Esophagus muscularis mucosa (tissue), 4 donors: Measurements from ENCODE around the gene KCNJ6. TPM values are rescaled to one million over a fixed set of nuclear protein-coding genes. Genes with fewer than 3 reads are reported as not detected.

Experiments
- DNase-seq: peaks from one replicate; pipeline ENCODE4 v3.0.0-alpha.2; 2017; ENCODE audit errors: extremely low spot score
- H3K27ac ChIP-seq, 4 donors: fragments of 200-600 bp; sonication (generic); replicated peaks in 1 of 4; 1 replicate in 3 of 4; 2 replicates in 1 of 4; pipeline ENCODE4 v1.5.1; 2016 to 2019; ENCODE audit warnings: mild to moderate bottlenecking in 1 of 4
- H3K27me3 ChIP-seq, 4 donors: fragments of 200-600 bp; sonication (generic); one replicate each; pipeline versions ENCODE4 v1.5.1 to v1.6.0; 2016 to 2019
- H3K36me3 ChIP-seq, 4 donors: fragments of 200-600 bp; sonication (generic); one replicate each; pipeline ENCODE4 v1.5.1; 2016 to 2019
- H3K4me1 ChIP-seq, 4 donors: fragments of 200-600 bp; sonication (generic); one replicate each; pipeline ENCODE4 v1.5.1; 2016 to 2019
- H3K4me3 ChIP-seq, 4 donors: fragments of 200-600 bp; sonication (generic); 1 replicate in 2 of 4; 2 replicates in 2 of 4; pipeline ENCODE4 v1.5.1; 2016 to 2019; ENCODE audit warnings: mild to moderate bottlenecking in 4 of 4, moderate library complexity in 1 of 4
- H3K9me3 ChIP-seq, 4 donors: fragments of 200-600 bp; sonication (generic); 1 replicate in 3 of 4; 2 replicates in 1 of 4; pipeline ENCODE4 v1.5.1; 2016 to 2019
- CTCF ChIP-seq, 3 experiments: fragments of 200-600 bp in 2 of 3; fragments of 450-650 bp in 1 of 3; sonication (generic) in 2 of 3; IDR thresholded peaks; one replicate each; pipeline ENCODE4 v1.5.1; 2017 to 2019; ENCODE audit warnings: antibody characterized with exemption in 3 of 3, mild to moderate bottlenecking in 2 of 3, moderate library complexity in 1 of 3
- EP300 ChIP-seq: sonication (generic); formaldehyde crosslinking; IDR thresholded peaks from one replicate; pipeline ENCODE4 v1.6.1; 2017; ENCODE audit warnings: antibody characterized with exemption
- POLR2A ChIP-seq: fragments of 450-650 bp; IDR thresholded peaks from one replicate; pipeline ENCODE4 v1.6.1; 2017; ENCODE audit warnings: antibody characterized with exemption, moderate library complexity, mild to moderate bottlenecking, low read depth
- POLR2AphosphoS5 ChIP-seq, 2 donors: sonication (generic); formaldehyde crosslinking; IDR thresholded peaks; one replicate each; pipeline ENCODE4 v1.6.1; 2017; ENCODE audit warnings: antibody characterized with exemption in 2 of 2
- WGBS: methylation state at CpG from one replicate; pipeline ENCODE4 v1.1.5; 2018; 5-methylcytosine and 5-hydroxymethylcytosine counted together
- intact Hi-C: fragments of 100-400 bp; cut with DNase I; formaldehyde crosslinking; loops from one replicate; pipeline ENCODE4 v1.15.1; 2023
- total RNA-seq, 4 donors: library from RNA; depleted of rRNA; stranded (reverse); fragments of >200 nt; gene quantifications; one replicate each; pipeline versions ENCODE4 v1.1.0 to v1.2.1, GENCODE V29; 2016

The KCNJ6 gene
- total RNA-seq, 4 donors from 2014 or later = under 0.01 TPM; not detected in 2

- intact Hi-C loops = no loop called here
- peaks cover 0 to 27% (median 2%) of the 10 kb centered on the region in 4 donors for H3K27me3 ChIP-seq
- no peaks in the 10 kb centered on the region for H3K4me1 ChIP-seq
- peaks cover 0 to 11% (median 2%) of the 10 kb centered on the region in 4 donors for H3K9me3 ChIP-seq
- no peak for DNase-seq
- no peak for TF ChIP-seq POLR2AphosphoS5 (IDR thresholded peaks at IDR 0.05)
- no peak for TF ChIP-seq EP300
- no peak for TF ChIP-seq POLR2A
- TF ChIP-seq CTCF (IDR thresholded peaks at IDR 0.05) = no peak
- H3K27ac ChIP-seq = no peak overlapping the region
- 76% methylated on average over 1 of the region's 1 CpG for WGBS
- H3K4me3 ChIP-seq = no peak overlapping the region
- H3K36me3 ChIP-seq = no peaks in the 10 kb centered on the region
Measured at GRCh38 chr21:37804001-37804400, 112.3 kb downstream of the KCNJ6 start.

GRCh38 chr21:37803101-37803651 is 113.1 kb downstream of the KCNJ6 start:
- Histone ChIP-seq H3K27me3 (peaks cover 0 to 27% (median 2%) of the 10 kb centered on the region in 4 donors), H3K27ac (no peak overlapping the region), H3K36me3 (no peaks in the 10 kb centered on the region), H3K4me1 (no peaks in the 10 kb centered on the region), H3K4me3 (no peak overlapping the region), H3K9me3 (peaks cover 0 to 11% (median 2%) of the 10 kb centered on the region in 4 donors)
- WGBS = 65% methylated on average over 8 of the region's 8 CpGs
- DNase-seq = no peak
- TF ChIP-seq POLR2A (no peak), POLR2AphosphoS5 (IDR thresholded peaks at IDR 0.05) (no peak), EP300 (no peak), CTCF (IDR thresholded peaks at IDR 0.05) (no peak)
- intact Hi-C loops = no loop called here

GRCh38 chr21:37800456-37801061 is 115.7 kb downstream of the KCNJ6 start:
- whole genome bisulfite sequencing = 49% methylated on average over 11 of the region's 11 CpGs
- H3K9me3 ChIP-seq = peaks cover 0 to 11% (median 2%) of the 10 kb centered on the region in 4 donors
- H3K27ac ChIP-seq = no peak overlapping the region
- H3K4me1 ChIP-seq = no peaks in the 10 kb centered on the region
- peaks cover 0 to 30% (median 2%) of the 10 kb centered on the region in 4 donors for H3K27me3 ChIP-seq
- no peak for DNase-seq
- no peak overlapping the region for H3K4me3 ChIP-seq
- intact Hi-C loops = no loop called here
- H3K36me3 ChIP-seq = no peaks in the 10 kb centered on the region
- TF ChIP-seq POLR2A (no peak), POLR2AphosphoS5 (IDR thresholded peaks at IDR 0.05) (no peak), EP300 (no peak), CTCF (IDR thresholded peaks at IDR 0.05) (no peak)

- Histone ChIP-seq H3K4me3 (no peak overlapping the region), H3K27me3 (peaks cover 0 to 30% (median 2%) of the 10 kb centered on the region in 4 donors), H3K36me3 (no peaks in the 10 kb centered on the region), H3K4me1 (no peaks in the 10 kb centered on the region), H3K27ac (no peak overlapping the region), H3K9me3 (peaks cover 0 to 11% (median 0%) of the 10 kb centered on the region in 4 donors)
- DNase-seq = no peak
- TF ChIP-seq POLR2A (no peak), CTCF (IDR thresholded peaks at IDR 0.05) (no peak), POLR2AphosphoS5 (IDR thresholded peaks at IDR 0.05) (no peak), EP300 (no peak)
- intact Hi-C loops = no loop called here
- WGBS = 70% methylated on average over 2 of the region's 2 CpGs
Measured at GRCh38 chr21:37800057-37800455, 116.2 kb downstream of the KCNJ6 start.
